Endodermal cell (in vitro differentiated cells): ENCODE results near the gene FAM89B. TPM values are rescaled to one million over a fixed set of nuclear protein-coding genes. Genes with fewer than 3 reads are reported as not detected.

Experiments used
- DNase-seq: peaks from one replicate; pipeline ENCODE4 v3.0.0-alpha.2; 2017
- H3K27ac ChIP-seq: 2 replicates; pipeline ENCODE4 v1.5.1; 2013; ENCODE audit warnings: mild to moderate bottlenecking, low read depth, low read length, moderate library complexity
- H3K27me3 ChIP-seq: 2 replicates; pipeline ENCODE4 v1.6.1; 2013; ENCODE audit warnings: mild to moderate bottlenecking, low read length, moderate library complexity; ENCODE audit not compliant: insufficient read depth, control insufficient read depth, poor library complexity, severe bottlenecking
- H3K36me3 ChIP-seq: 2 replicates; pipeline ENCODE4 v1.7.0; 2013; ENCODE audit warnings: mild to moderate bottlenecking, low read length, moderate library complexity; ENCODE audit not compliant: control insufficient read depth, insufficient read depth
- H3K4me1 ChIP-seq: one replicate; pipeline ENCODE4 v1.7.0; 2013; ENCODE audit warnings: low read length; ENCODE audit not compliant: control insufficient read depth, insufficient read depth
- H3K4me3 ChIP-seq: 2 replicates; pipeline ENCODE4 v1.5.1; 2013; ENCODE audit warnings: mild to moderate bottlenecking, low read length, moderate library complexity
- H3K9ac ChIP-seq: 2 replicates; pipeline ENCODE4 v1.6.1; 2013; ENCODE audit warnings: mild to moderate bottlenecking, low read length, moderate library complexity; ENCODE audit not compliant: poor library complexity, severe bottlenecking; ENCODE audit errors: extremely low read depth
- H3K9me3 ChIP-seq: 2 replicates; pipeline ENCODE4 v1.6.1; 2013; ENCODE audit warnings: mild to moderate bottlenecking, low read length, moderate library complexity; ENCODE audit not compliant: control insufficient read depth
- H3K27ac Mint-ChIP-seq: 2 replicates; pipeline ENCODE4 v1.8.0; 2020; ENCODE audit warnings: mixed read lengths
- H3K27me3 Mint-ChIP-seq: 2 replicates; pipeline ENCODE4 v1.8.0; 2021; ENCODE audit warnings: mild to moderate bottlenecking, mixed read lengths; ENCODE audit not compliant: insufficient read depth
- H3K36me3 Mint-ChIP-seq: 2 replicates; pipeline ENCODE4 v1.8.0; 2020; ENCODE audit warnings: low read depth, mixed read lengths
- H3K4me1 Mint-ChIP-seq: 2 replicates; pipeline ENCODE4 v1.8.0; 2020; ENCODE audit warnings: mixed read lengths
- H3K4me3 Mint-ChIP-seq: 2 replicates; pipeline ENCODE4 v1.8.0; 2020; ENCODE audit warnings: mild to moderate bottlenecking, moderate library complexity, mixed read lengths
- H3K9me3 Mint-ChIP-seq: 2 replicates; pipeline ENCODE4 v1.8.0; 2020; ENCODE audit warnings: mild to moderate bottlenecking, mixed read lengths
- WGBS, 2 experiments: methylation state at CpG; one replicate each; pipeline versions ENCODE4 v1.1.5 to v1.1.7; 2013; ENCODE audit warnings: missing lambda C conversion rate in 2 of 2, mixed read lengths in 1 of 2; ENCODE audit not compliant: insufficient coverage in 1 of 2, insufficient read length in 1 of 2; 5-methylcytosine and 5-hydroxymethylcytosine counted together
- total RNA-seq, 2 donors: library from RNA; stranded (reverse); fragmentation: NEBNext Ultra II Directional in 1 of 2; extraction: Animal tissue kit (Norgen Biotek cat#: 25700) in 1 of 2; gene quantifications; 2 replicates in 1 of 2; 3 replicates in 1 of 2; pipeline ENCODE4 v1.2.1, GENCODE V29; 2021
- TF ChIP-seq, protein P1 (sequence below): fragments of 200-600 bp; sonication (generic); conservative IDR thresholded peaks from 2 replicates; pipeline ENCODE4 v1.5.0; 2021; ENCODE audit warnings: antibody characterized with exemption, mild to moderate bottlenecking

The FAM89B gene
- total RNA-seq, 2 donors from 2014 or later: 23.3 to 24.9 TPM

DNA sequence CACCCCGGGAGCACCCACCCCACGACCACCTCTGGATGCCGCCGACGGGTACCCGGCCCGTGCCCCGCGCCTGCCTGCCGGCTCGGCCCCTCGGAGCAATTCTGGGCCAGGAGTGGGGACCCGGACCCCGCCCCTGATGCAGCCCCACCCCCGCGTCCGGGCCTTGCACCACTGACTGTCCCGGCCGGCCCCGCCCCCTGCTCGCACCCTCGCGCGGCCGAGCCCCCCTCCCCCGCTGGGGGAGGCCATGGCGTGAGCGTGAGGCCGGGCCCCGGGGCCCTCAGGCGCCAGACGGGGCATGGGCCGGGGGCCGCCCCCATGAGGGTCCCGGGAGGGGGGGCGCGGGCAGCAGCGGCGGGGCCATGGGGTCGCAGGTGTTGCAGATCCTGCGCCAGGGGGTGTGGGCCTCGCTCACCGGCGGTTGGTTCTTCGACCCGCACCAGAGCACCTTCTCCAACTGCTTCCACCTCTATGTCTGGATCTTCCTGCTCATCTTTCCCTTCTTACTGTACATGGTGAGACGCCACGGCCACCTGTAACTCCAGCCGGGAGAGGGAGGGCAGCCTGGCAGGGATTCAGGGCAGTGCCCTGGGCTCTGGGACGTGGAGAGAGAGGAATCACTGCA, 43.7 kb downstream of the FAM89B start:
- no peaks in the 10 kb centered on the region for H3K27me3 ChIP-seq
- peaks cover 22% of the 10 kb centered on the region for H3K36me3 Mint-ChIP-seq
- H3K27ac ChIP-seq: peak overlapping the region; percentile 61
- H3K4me3 ChIP-seq: peak overlapping the region; percentile 84
- no peak for DNase-seq
- peak overlapping the region; percentile 88 for H3K27ac Mint-ChIP-seq
- no peaks in the 10 kb centered on the region for H3K27me3 Mint-ChIP-seq
- H3K9ac ChIP-seq: peak overlapping the region; percentile 57
- peak overlapping the region; percentile 82 for H3K4me3 Mint-ChIP-seq
- H3K4me1 Mint-ChIP-seq: peaks cover 12% of the 10 kb centered on the region
- 3 to 5% methylated on average over 7 to 50 of the region's 50 CpGs for WGBS, 2 experiments
- peaks cover 8% of the 10 kb centered on the region for H3K4me1 ChIP-seq
- no peaks in the 10 kb centered on the region for H3K9me3 Mint-ChIP-seq
- TF ChIP-seq, protein P1, sequence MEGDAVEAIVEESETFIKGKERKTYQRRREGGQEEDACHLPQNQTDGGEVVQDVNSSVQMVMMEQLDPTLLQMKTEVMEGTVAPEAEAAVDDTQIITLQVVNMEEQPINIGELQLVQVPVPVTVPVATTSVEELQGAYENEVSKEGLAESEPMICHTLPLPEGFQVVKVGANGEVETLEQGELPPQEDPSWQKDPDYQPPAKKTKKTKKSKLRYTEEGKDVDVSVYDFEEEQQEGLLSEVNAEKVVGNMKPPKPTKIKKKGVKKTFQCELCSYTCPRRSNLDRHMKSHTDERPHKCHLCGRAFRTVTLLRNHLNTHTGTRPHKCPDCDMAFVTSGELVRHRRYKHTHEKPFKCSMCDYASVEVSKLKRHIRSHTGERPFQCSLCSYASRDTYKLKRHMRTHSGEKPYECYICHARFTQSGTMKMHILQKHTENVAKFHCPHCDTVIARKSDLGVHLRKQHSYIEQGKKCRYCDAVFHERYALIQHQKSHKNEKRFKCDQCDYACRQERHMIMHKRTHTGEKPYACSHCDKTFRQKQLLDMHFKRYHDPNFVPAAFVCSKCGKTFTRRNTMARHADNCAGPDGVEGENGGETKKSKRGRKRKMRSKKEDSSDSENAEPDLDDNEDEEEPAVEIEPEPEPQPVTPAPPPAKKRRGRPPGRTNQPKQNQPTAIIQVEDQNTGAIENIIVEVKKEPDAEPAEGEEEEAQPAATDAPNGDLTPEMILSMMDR: no peak
- peaks cover 40% of the 10 kb centered on the region for H3K36me3 ChIP-seq
- no peaks in the 10 kb centered on the region for H3K9me3 ChIP-seq

DNA sequence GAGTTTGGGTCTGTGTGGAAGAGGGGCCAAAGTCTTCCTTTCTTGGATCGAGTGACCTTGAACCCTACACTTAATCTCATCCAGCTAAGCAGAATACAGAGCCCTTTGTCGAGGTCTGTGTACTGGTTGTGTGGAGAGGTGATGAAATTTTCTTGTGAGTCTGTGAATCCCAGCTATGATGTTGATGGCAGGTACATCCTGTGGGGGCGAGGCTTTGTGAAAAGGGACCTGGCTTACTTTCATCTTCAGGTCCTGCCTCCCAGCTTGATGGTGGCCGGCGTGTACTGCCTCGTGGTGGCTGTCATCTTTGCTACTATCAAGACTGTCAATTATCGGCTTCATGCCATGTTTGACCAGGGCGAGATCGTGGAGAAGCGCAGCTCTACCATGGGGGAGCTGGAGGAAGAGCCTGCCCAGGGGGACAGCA, 44.2 kb downstream of the FAM89B start:
- peak overlapping the region; percentile 84 for H3K4me3 ChIP-seq
- H3K36me3 Mint-ChIP-seq: peaks cover 27% of the 10 kb centered on the region
- H3K27me3 Mint-ChIP-seq: no peaks in the 10 kb centered on the region
- no peaks in the 10 kb centered on the region for H3K9me3 Mint-ChIP-seq
- H3K9me3 ChIP-seq: no peaks in the 10 kb centered on the region
- no peak for DNase-seq
- H3K4me1 Mint-ChIP-seq: peaks cover 12% of the 10 kb centered on the region
- H3K27ac ChIP-seq: no peak overlapping the region
- H3K27ac Mint-ChIP-seq: peak overlapping the region; percentile 88
- TF ChIP-seq, protein P1: no peak
- peaks cover 8% of the 10 kb centered on the region for H3K4me1 ChIP-seq
- peak overlapping the region; percentile 57 for H3K9ac ChIP-seq
- H3K27me3 ChIP-seq: no peaks in the 10 kb centered on the region
- H3K36me3 ChIP-seq: peaks cover 44% of the 10 kb centered on the region
- 88 to 94% methylated on average over 5 to 9 of the region's 10 CpGs for WGBS, 2 experiments
- peak overlapping the region; percentile 82 for H3K4me3 Mint-ChIP-seq

DNA sequence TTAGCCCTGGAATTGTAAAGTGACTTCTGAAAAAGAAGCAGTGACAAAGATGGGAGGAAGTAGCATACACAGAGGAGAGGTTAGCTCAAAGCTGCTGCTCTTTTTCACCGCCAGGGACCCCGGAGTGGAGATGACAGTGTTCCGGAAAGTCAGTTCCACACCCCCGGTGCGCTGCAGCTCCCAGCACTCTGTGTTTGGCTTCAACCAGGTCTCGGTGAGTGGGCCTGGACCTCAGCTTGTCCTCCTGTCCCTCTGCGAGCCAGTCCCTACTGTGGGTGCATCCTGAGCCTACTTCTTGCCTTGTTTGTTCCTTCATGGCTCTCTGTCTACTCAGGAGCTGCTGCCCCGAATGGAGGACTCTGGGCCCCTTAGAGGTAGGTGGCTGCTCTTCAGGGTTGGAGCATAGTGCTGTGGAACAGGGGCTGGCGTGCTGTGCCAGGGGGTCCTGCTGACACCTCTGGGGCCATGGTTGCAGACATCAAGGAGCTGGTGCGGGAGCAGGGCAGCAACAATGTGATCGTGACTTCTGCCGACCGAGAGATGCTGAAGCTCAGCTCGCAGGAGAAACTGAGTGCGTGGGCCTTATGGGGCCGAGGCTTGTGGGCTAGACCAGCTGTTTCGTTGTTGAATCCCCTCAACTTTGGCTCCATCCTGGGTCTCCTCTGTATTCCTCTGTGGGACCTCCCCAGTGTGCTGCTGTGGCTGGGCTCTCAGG, 45.0 kb downstream of the FAM89B start:
- no peaks in the 10 kb centered on the region for H3K9me3 ChIP-seq
- H3K4me3 ChIP-seq: peak overlapping the region; percentile 84
- H3K4me1 ChIP-seq: peaks cover 8% of the 10 kb centered on the region
- no peaks in the 10 kb centered on the region for H3K27me3 ChIP-seq
- Mint-ChIP-seq H3K27ac (no peak overlapping the region), H3K36me3 (peaks cover 30% of the 10 kb centered on the region), H3K27me3 (no peaks in the 10 kb centered on the region), H3K9me3 (no peaks in the 10 kb centered on the region), H3K4me1 (peaks cover 8% of the 10 kb centered on the region), H3K4me3 (peak overlapping the region; percentile 82)
- TF ChIP-seq, protein P1: no peak
- 93 to 95% methylated on average over 15 to 17 of the region's 17 CpGs for WGBS, 2 experiments
- no peak overlapping the region for H3K27ac ChIP-seq
- H3K36me3 ChIP-seq: peaks cover 44% of the 10 kb centered on the region
- H3K9ac ChIP-seq: no peak overlapping the region
- DNase-seq: no peak
